ENCODE results near the gene ZMYND19.
"Not testable (repeated sequence)": the region's sequence is repeated elsewhere in the genome, so short reads cannot be mapped to it uniquely, and the experiment has no call there.

DNA sequence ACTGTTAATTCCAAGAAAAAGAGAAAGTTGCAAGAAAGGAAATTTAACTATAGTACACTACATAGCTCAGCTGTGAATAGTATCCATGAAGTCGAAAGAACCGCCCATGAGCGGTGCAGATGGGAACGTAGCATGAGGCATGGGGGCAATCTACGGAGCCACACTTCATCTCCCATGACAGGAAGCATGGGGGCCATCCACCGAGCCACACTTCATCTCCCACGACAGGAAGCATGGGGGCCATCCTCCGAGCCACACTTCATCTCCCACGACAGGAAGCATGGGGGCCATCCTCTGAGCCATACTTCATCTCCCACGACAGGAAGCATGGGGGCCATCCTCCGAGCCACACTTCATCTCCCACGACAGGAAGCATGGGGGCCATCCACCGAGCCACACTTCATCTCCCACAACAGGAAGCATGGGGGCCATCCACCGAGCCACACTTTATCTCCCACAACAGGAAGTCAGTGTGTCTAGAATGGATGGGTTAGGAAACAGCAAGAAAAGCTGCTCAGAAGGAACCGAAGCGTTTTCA lies 53.6 kb downstream of the ZMYND19 start:
- TF ChIP-seq BHLHE40 (IDR thresholded peaks at IDR 0.05; ENCODE audit: borderline replicate concordance); FOXM1 (IDR thresholded peaks at IDR 0.05; ENCODE audit: borderline replicate concordance); SP1 (IDR thresholded peaks at IDR 0.05); ELF4 (IDR thresholded peaks at IDR 0.05); SUZ12 (IDR thresholded peaks at IDR 0.05); L3MBTL2 (conservative IDR thresholded peaks at IDR 0.05); LEF1 (IDR thresholded peaks at IDR 0.05; ENCODE audit: borderline replicate concordance); FOXA1 (IDR thresholded peaks at IDR 0.05); ZNF384 (IDR thresholded peaks at IDR 0.05); TARDBP (IDR thresholded peaks at IDR 0.05); NFRKB (IDR thresholded peaks at IDR 0.05): not testable (repeated sequence)
- TF ChIP-seq, protein P1, sequence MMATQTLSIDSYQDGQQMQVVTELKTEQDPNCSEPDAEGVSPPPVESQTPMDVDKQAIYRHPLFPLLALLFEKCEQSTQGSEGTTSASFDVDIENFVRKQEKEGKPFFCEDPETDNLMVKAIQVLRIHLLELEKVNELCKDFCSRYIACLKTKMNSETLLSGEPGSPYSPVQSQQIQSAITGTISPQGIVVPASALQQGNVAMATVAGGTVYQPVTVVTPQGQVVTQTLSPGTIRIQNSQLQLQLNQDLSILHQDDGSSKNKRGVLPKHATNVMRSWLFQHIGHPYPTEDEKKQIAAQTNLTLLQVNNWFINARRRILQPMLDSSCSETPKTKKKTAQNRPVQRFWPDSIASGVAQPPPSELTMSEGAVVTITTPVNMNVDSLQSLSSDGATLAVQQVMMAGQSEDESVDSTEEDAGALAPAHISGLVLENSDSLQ (IDR thresholded peaks at IDR 0.05), result not testable (repeated sequence)

Data from HEK293T (cell line).